GM12878 (cell line): Measurements from ENCODE around the gene CD82. TPM values are rescaled to one million over a fixed set of nuclear protein-coding genes. Genes with fewer than 3 reads are reported as not detected.
A peak's percentile ranks its signal among the peaks of the same experiment; 100 is the strongest.

Experiments
- ATAC-seq: fragments of 200-7000 bp; cut with Tn5 transposase; 3 replicates; pipeline ENCODE4 v1.9.1; 2020; ENCODE audit warnings: mild to moderate bottlenecking, moderate library complexity
- BruUV-seq: library from RNA; stranded (reverse); fragments of 400-500 nt; replicated peaks from 2 replicates; lab custom pipeline; 2021; lab: Mats Ljungman, UMichigan
- CTCF ChIA-PET: fragments of 300-600 bp; sonication (Branson Sonifier 250); formaldehyde crosslinking; extraction: SDS; loops from one replicate; lab custom pipeline; 2021; ENCODE audit warnings: inconsistent platforms; lab: Yijun Ruan, JAX
- POLR2A ChIA-PET: fragments of 350-600 bp; formaldehyde crosslinking; extraction: SDS; loops from one replicate; lab custom pipeline; 2021; ENCODE audit warnings: inconsistent platforms; lab: Charles Lee
- RAD21 ChIA-PET: fragments of 300-600 bp; sonication (Branson Sonifier 250); formaldehyde crosslinking; loops from one replicate; lab custom pipeline; 2023; ENCODE audit warnings: antibody characterized with exemption; ENCODE audit not compliant: unreplicated experiment; lab: Charles Lee
- SMC1A ChIA-PET: fragments of 300-600 bp; sonication (Branson Sonifier 250); formaldehyde crosslinking; loops from one replicate; lab custom pipeline; 2023; ENCODE audit not compliant: unreplicated experiment, uncharacterized antibody; lab: Charles Lee
- DNase-seq: peaks from one replicate; pipeline ENCODE4 v3.0.0-alpha.2; 2011; ENCODE audit warnings: low read depth, low spot score
- FAIRE-seq: peaks from 3 replicates; lab custom pipeline; 2011; peaks lifted over from hg19 to GRCh38; lab: Jason Lieb, UNC
- H2AFZ ChIP-seq: 2 replicates; pipeline ENCODE4 v1.6.0; 2011; ENCODE audit warnings: low read depth, low read length, control low read depth; ENCODE audit not compliant: control insufficient read depth
- H3K27ac ChIP-seq: 2 replicates; pipeline ENCODE4 v1.5.1; 2011; ENCODE audit warnings: control low read depth; ENCODE audit not compliant: control insufficient read depth, insufficient read depth
- H3K27me3 ChIP-seq, 2 experiments: replicated peaks in 1 of 2; 2 replicates each; pipeline versions ENCODE4 v1.6.0 to v1.6.1; 2011; ENCODE audit warnings: low read length in 1 of 2; ENCODE audit not compliant: control insufficient read depth in 2 of 2, insufficient read depth in 2 of 2
- H3K36me3 ChIP-seq, 2 experiments: 2 replicates each; pipeline ENCODE4 v1.5.1; 2011; ENCODE audit warnings: low read length in 1 of 2; ENCODE audit not compliant: control insufficient read depth in 2 of 2, insufficient read depth in 2 of 2
- H3K4me1 ChIP-seq: 2 replicates; pipeline ENCODE4 v1.6.1; 2011; ENCODE audit warnings: mild to moderate bottlenecking, low read length, moderate library complexity, mixed read lengths; ENCODE audit not compliant: control insufficient read depth, insufficient read depth
- H3K4me2 ChIP-seq: 2 replicates; pipeline ENCODE4 v1.6.0; 2011; ENCODE audit warnings: control low read depth; ENCODE audit not compliant: control insufficient read depth, insufficient read depth
- H3K4me3 ChIP-seq: fragments of 200-600 bp; sonication (generic); 2 replicates; pipeline ENCODE4 v1.5.1; 2016
- H3K79me2 ChIP-seq: 2 replicates; pipeline ENCODE4 v1.6.0; 2011; ENCODE audit warnings: low read length; ENCODE audit not compliant: control insufficient read depth, insufficient read depth
- H3K9ac ChIP-seq: 2 replicates; pipeline ENCODE4 v1.8.0; 2011; ENCODE audit warnings: low read length, control low read depth, mixed read lengths; ENCODE audit not compliant: control insufficient read depth, insufficient read depth
- H3K9me3 ChIP-seq: replicated peaks from 3 replicates; pipeline ENCODE4 v1.5.1; 2011; ENCODE audit warnings: mild to moderate bottlenecking, low read length; ENCODE audit not compliant: control insufficient read depth, insufficient read depth
- H4K20me1 ChIP-seq: 2 replicates; pipeline ENCODE4 v1.6.0; 2011; ENCODE audit not compliant: control insufficient read depth, insufficient read depth
- ATF3 ChIP-seq: IDR thresholded peaks from 2 replicates; pipeline ENCODE4 v1.6.1; 2011; ENCODE audit warnings: low read depth, mild to moderate bottlenecking, low read length, moderate library complexity, borderline replicate concordance; ENCODE audit errors: extremely low read depth
- DPF2 ChIP-seq: fragments of 450-650 bp; IDR thresholded peaks from 2 replicates; pipeline ENCODE4 v1.6.1; 2017; ENCODE audit warnings: mild to moderate bottlenecking
- E2F8 ChIP-seq: fragments of 450-650 bp; IDR thresholded peaks from 2 replicates; pipeline ENCODE4 v1.6.1; 2018; ENCODE audit warnings: mild to moderate bottlenecking, low read depth, moderate library complexity; ENCODE audit not compliant: partially characterized antibody
- E4F1 ChIP-seq: fragments of 450-650 bp; IDR thresholded peaks from 2 replicates; pipeline ENCODE4 v1.6.1; 2018; ENCODE audit warnings: borderline replicate concordance, mild to moderate bottlenecking; ENCODE audit not compliant: partially characterized antibody
- IKZF2 ChIP-seq, 2 experiments: fragments of 450-650 bp; IDR thresholded peaks; 2 replicates each; pipeline ENCODE4 v1.6.1; 2017; ENCODE audit warnings: mild to moderate bottlenecking in 2 of 2, moderate library complexity in 2 of 2
- JUND ChIP-seq: IDR thresholded peaks from 2 replicates; pipeline ENCODE4 v1.6.1; 2012; ENCODE audit warnings: low read depth, mild to moderate bottlenecking, low read length, improper control_type of control experiment, moderate library complexity
- KAT2A ChIP-seq: conservative IDR thresholded peaks from 2 replicates; pipeline ENCODE4 v1.6.1; 2011; ENCODE audit warnings: low read depth, low read length; ENCODE audit not compliant: control insufficient read depth
- KDM1A ChIP-seq: fragments of 200-600 bp; sonication (generic); IDR thresholded peaks from 2 replicates; pipeline ENCODE4 v1.6.1; 2016; ENCODE audit warnings: borderline replicate concordance
- NKRF ChIP-seq: fragments of 450-650 bp; conservative IDR thresholded peaks from 2 replicates; pipeline ENCODE4 v1.6.1; 2017; ENCODE audit warnings: mild to moderate bottlenecking, moderate library complexity
- PAX5 ChIP-seq: IDR thresholded peaks from 2 replicates; pipeline ENCODE4 v1.6.1; 2011; ENCODE audit warnings: low read depth, low read length, borderline replicate concordance
- SIN3A ChIP-seq: IDR thresholded peaks from 2 replicates; pipeline ENCODE4 v1.6.1; 2012; ENCODE audit warnings: low read depth, low read length, improper control_type of control experiment
- SMC3 ChIP-seq: IDR thresholded peaks from 2 replicates; pipeline ENCODE4 v1.6.1; 2011; ENCODE audit warnings: low read length, improper control_type of control experiment, borderline replicate concordance
- TCF12 ChIP-seq: IDR thresholded peaks from 2 replicates; pipeline ENCODE4 v1.6.1; 2011; ENCODE audit warnings: low read depth, mild to moderate bottlenecking, low read length
- ZNF384 ChIP-seq: IDR thresholded peaks from 2 replicates; pipeline ENCODE4 v1.6.1; 2012; ENCODE audit warnings: low read depth, mild to moderate bottlenecking, low read length, improper control_type of control experiment, borderline replicate concordance
- WGBS: methylation state at CpG from one replicate; pipeline ENCODE4 v1.1.6; 2016; ENCODE audit warnings: low lambda C conversion rate; ENCODE audit not compliant: insufficient replicate concordance, insufficient coverage; ENCODE audit errors: missing lambda C conversion rate; 5-methylcytosine and 5-hydroxymethylcytosine counted together
- in situ Hi-C: fragments of 300-500 bp; cut with MboI; formaldehyde crosslinking; loops from 9 replicates; pipeline ENCODE4 v1.14.3; 2018; ENCODE audit warnings: mixed read lengths
- intact Hi-C: fragments of 100-400 bp; cut with micrococcal nuclease; formaldehyde crosslinking; loops from one replicate; pipeline ENCODE4 v1.14.2; 2022; ENCODE audit not compliant: unreplicated experiment
- polyA plus RNA-seq, 11 experiments: library from polyadenylated mRNA; depleted of rRNA in 4 of 11; unstranded in 6 of 11; stranded (reverse) in 5 of 11; fragments of >200 nt; fragmentation: Nextera tagmentation in 4 of 11; fragmentation: Illumina TruSeq in 1 of 11; extraction: Ambion mirVana in 4 of 11; extraction: Trizol in 1 of 11; gene quantifications; 1 replicate in 1 of 11; 2 replicates in 10 of 11; pipeline versions ENCODE4 v1.2.1 to v1.2.3, GENCODE V29; 2011 to 2016; ENCODE audit warnings: inconsistent platforms in 2 of 11, missing spikeins in 2 of 11, low read depth in 1 of 11
- total RNA-seq, 4 experiments: library from RNA; depleted of rRNA in 3 of 4; stranded (reverse); fragments of >200 nt in 3 of 4; fragmentation: Illumina TruSeq in 1 of 4; extraction: Trizol in 1 of 4; gene quantifications; 2 replicates each; pipeline versions ENCODE4 v1.2.1 to v1.2.3, GENCODE V29; 2013 to 2021

The CD82 gene
- total and polyA plus RNA-seq, 10 of the 15 experiments (the other 5 are each of a cell fraction or from before 2014, with no cell fraction given) = 5.2 to 180 (median 84.7) TPM

- no peak for TF ChIP-seq E4F1
- TF ChIP-seq IKZF2 (IDR thresholded peaks at IDR 0.05) = no peak
- no peak for TF ChIP-seq SIN3A
- no peak for TF ChIP-seq JUND
Measured at GRCh38 chr11:44571871-44572270, 6.4 kb downstream of the CD82 start (continued).

- RAD21 ChIA-PET = interaction anchor here (0.7 to 7.3 kb wide), 6 partner anchors 13 to 45 kb away, joined by 3 to 84 read pairs (median 18); no protein-coding TSS in a partner anchor
- POLR2A ChIA-PET = interaction anchor here (1.8 to 23.1 kb wide), 4 partner anchors 10 to 40 kb away, joined by 5 to 434 read pairs (median 154); no protein-coding TSS in a partner anchor
- H3K9me3 ChIP-seq = no peaks in the 10 kb centered on the region
- ATAC-seq (no peak), DNase-seq (no peak), FAIRE-seq (no peak)
- WGBS = 83% methylated on average over 7 of the region's 7 CpGs
- H3K79me2 ChIP-seq = peaks cover 99% of the 10 kb centered on the region
- no peaks in the 10 kb centered on the region for H3K27me3 ChIP-seq
- peaks cover 3 to 20% of the 10 kb centered on the region in 2 experiments for H3K36me3 ChIP-seq
- SMC1A ChIA-PET = interaction anchor here (1.0 to 8.2 kb wide), 10 partner anchors 11 to 44 kb away, joined by 3 to 114 read pairs (median 8); no protein-coding TSS in a partner anchor
- no TSS peak for BruUV-seq
- H3K4me3 ChIP-seq = 0 out of 2 replicates have a peak overlapping the region, but pooled peaks have one; percentile 34
- CTCF ChIA-PET = interaction anchor here (0.7 to 11.7 kb wide), 9 partner anchors 14 to 55 kb away, joined by 3 to 109 read pairs (median 4); no protein-coding TSS in a partner anchor
- intact Hi-C loops = no loop called here
- in situ Hi-C loops = no loop called here
- no peak overlapping the region for H2AFZ ChIP-seq
- no peak overlapping the region for H3K9ac ChIP-seq
- peak overlapping the region; percentile 93; the same call in 1 of the 2 replicates for H3K4me2 ChIP-seq
- H4K20me1 ChIP-seq = no peaks in the 10 kb centered on the region
- peaks cover 69% of the 10 kb centered on the region for H3K4me1 ChIP-seq
- H3K27ac ChIP-seq = no peak overlapping the region
- TF ChIP-seq PAX5 = no peak
- TF ChIP-seq TCF12 = no peak
- no peak for TF ChIP-seq NKRF
- TF ChIP-seq KDM1A = no peak
- no peak for TF ChIP-seq IKZF2 (IDR thresholded peaks at IDR 0.05)
- TF ChIP-seq KAT2A = no peak
- no peak for TF ChIP-seq DPF2
- no peak for TF ChIP-seq SMC3
- no peak for TF ChIP-seq ZNF384
- TF ChIP-seq E2F8 = no peak
- TF ChIP-seq ATF3 = no peak
Measured at GRCh38 chr11:44572436-44572835, 7.0 kb downstream of the CD82 start.
